HG03280 (cell line): ENCODE data around the gene SPINK2.

ENCODE experiments used
- ATAC-seq: cut with Tn5 transposase; IDR thresholded peaks from one replicate; pipeline ENCODE4 v1.9.1; 2021; ENCODE audit warnings: mild to moderate bottlenecking, moderate library complexity; ENCODE audit not compliant: unreplicated experiment

Gene SPINK2

DNA sequence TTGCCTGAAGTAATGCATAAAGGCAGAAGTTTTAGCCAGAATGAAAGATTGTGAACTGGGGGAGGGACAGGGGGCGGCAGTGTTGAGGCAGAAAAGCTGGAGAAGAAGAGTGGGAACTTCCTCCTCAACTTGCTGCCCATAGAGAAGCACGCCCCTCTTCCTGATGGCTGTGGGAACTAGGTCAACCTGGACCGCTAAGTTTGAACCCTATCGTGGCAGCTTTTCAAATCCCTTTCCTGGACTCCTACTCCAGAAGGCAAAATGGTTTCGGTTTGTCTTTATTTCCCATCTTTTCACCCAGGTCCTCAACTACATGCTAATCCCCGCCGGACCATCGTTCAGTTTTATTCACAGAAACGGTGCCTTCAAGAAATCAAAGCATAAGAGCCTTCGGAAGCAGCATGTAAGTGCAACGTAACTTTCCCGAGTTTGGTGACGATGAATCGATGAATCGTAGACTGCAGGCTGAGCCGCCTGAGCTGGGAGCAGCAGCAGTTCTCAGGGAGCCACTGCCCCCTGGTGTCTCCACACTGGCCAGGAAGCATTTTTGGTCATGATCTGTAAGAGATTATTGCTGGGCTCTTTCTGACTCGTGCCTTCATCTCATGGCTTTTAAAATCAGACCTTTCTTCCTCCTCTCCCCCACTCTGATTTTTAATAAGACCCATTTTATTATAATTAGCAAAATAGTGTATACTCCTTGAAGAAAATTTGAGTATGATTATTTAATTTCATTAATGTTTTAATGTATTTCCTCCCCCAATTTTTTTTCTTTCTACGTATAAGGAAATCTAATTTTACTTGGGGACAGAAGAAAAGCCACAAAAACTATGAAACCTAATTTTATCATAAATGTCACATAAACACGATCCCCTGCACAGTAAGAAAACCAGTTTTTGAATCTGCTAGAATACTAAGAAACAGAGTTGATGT, 21.4 kb downstream of the SPINK2 start:
- ATAC-seq, result peak; percentile 96

DNA sequence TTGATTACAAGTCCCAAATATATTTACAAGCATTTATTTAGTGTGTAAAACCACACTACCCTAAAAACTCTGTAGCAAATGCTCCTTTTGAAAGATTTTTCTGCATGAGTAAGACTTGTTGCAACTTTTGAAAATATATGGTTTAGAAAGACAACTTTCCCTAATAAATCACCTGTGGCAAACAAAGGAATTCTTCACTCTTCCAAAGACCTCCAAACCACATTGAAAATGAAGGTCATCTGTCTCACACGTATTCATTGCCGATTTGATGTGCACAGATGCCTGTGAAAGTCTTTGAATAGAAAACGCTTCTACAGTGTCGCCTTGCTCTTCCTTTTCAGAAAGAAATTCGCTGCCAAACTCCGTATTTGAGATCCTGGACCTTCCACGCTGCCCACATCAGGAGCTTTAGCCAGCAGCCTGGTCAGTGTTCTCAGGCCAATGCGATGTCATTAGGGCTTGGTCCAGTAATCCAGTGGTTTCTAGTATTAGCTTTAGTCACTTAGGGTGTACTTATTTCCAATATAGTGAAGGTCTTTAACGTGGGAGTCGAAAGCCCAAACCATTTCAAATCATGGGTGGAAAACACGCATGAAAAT, 22.2 kb downstream of the SPINK2 start:
- no peak for ATAC-seq

DNA sequence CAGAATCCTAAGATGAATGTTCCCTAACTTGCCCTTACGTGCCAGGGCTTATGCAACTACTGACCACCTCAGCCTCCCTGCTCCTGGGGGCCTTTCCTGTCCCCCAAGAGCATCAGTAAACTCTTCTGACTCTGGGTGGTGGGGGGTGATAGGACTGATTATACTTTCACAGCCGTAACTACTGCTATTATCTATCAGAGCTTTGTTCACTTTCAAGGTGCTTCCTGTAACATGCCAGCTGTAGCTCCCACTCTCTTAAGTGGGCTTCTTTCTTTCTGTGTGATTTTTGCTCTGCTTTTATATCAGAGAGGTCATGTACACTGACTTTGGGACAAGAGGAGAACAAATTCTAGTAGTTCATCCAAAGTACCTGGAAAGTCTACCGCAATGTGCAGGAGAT, 25.3 kb downstream of the SPINK2 start:
- ATAC-seq, result no peak

GRCh38 chr4:56791316-56791715, 30.2 kb downstream of the SPINK2 start:
- no peak for ATAC-seq

DNA sequence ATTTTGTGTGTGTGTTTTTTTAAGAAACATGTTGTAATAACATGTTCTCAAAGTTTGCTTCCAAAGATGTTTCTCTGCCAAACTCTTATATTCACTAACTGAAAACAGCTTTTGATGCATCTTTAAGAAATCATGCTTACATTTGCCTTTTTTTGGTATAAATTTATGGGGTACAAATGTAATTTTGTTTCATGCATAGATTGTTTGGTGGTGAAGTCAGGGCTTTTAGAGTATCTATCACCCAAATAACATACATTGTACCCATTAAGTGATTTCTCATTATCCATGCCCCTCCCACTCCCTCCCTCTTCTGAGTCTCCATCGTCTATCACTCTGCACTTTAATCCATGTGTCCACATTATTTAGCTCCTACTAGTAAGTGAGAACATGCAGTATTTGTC, 30.8 kb downstream of the SPINK2 start:
- ATAC-seq, result no peak

DNA sequence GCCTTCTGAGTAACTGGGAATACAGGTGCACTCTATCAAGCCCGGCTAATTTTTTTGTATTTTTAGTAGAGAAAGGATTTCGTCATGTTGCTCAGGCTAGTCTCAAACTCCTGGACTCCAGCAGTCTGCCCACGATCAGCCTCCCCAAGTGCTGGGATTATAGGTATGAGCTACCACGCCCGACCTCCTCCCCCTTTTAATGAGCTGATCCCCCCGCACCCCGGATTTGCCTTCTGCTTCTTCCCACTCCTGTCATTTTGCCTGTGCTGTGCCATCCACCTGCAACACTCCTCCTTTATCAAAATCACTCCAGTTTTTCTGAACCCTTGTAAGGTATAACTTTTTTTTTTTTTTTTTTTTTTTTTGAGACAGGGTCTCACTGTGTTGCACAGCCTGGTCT, 33.4 kb downstream of the SPINK2 start:
- ATAC-seq, result no peak

DNA sequence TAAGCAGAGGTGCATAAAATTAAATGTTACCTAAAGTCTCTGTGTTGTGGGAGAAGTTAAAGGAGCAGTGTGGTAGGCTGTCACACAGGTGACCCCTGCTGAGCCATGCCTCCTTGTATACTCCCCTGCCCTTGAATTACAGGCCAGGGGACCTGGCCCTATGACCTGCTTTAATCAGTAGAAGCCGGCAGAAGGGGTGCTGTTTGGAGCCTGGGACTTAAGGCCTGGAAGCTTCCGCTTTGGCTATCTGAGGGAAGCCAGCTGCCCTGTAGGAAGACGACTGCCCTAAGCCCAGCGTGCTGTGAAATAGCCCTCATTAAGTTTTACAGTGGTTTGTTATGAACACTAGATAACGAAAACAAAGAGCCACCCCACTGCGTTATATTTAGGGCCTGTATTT, 34.1 kb downstream of the SPINK2 start:
- ATAC-seq, result no peak

GRCh38 chr4:56786955-56787354, 34.5 kb downstream of the SPINK2 start:
- ATAC-seq, result no peak

GRCh38 chr4:56783986-56784385, 37.5 kb downstream of the SPINK2 start:
- no peak for ATAC-seq

- ATAC-seq, result no peak
Observed at GRCh38 chr4:56782019-56782418, 39.5 kb downstream of the SPINK2 start.

GRCh38 chr4:56773346-56773745, 48.2 kb downstream of the SPINK2 start:
- no peak for ATAC-seq

GRCh38 chr4:56772134-56772533, 49.4 kb downstream of the SPINK2 start:
- ATAC-seq, result no peak

- ATAC-seq, result no peak
Observed at GRCh38 chr4:56768763-56769162, 52.7 kb downstream of the SPINK2 start.

DNA sequence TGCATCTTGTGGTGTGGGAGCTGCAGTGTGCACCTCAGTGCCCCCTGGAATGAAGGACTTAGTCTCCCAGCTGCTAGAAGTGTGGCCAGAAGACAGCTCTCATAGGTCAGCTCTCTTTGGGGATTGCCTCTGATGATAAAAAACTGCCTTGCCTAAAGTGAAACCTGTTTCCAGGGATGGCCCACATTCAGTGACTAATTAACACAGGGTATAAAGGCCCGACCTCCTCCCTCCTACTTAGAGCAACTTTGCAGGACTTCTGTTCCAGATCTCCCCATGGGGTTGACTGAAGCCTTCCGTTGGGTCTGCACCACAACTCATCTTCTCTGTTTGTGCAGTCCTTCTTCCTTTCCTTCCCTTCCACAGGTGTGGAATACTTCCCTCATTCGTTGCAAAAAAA, 53.2 kb downstream of the SPINK2 start:
- ATAC-seq, result no peak

- ATAC-seq, result no peak
Observed at GRCh38 chr4:56767567-56767966, 53.9 kb downstream of the SPINK2 start.

- no peak for ATAC-seq
Observed at GRCh38 chr4:56764775-56765174, 56.7 kb downstream of the SPINK2 start.

DNA sequence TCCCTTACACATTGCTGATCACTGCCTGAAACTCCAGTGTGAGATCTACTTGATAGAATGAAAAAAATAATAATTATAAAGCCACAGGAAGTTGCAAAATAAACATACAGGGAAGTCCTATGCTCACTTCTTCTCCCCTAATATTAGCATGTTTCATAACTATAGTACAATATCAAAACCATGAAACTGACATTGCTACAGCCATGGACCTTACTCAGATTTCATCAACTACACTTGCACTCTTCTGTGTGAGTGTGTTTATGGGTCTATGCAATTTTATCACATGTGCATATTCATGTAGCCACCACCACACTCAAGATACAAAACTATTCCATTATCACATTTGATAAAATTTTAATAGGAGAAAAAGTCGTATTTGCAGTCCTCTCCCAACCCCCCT, 57.3 kb downstream of the SPINK2 start:
- no peak for ATAC-seq

- peak; percentile 47 for ATAC-seq
Observed at GRCh38 chr4:56762484-56763250, 58.8 kb downstream of the SPINK2 start.

GRCh38 chr4:56760183-56760582, 61.3 kb downstream of the SPINK2 start:
- ATAC-seq, result no peak
